K562 (cell line): ENCODE measurements around the gene GRM5. TPM values are rescaled to one million over a fixed set of nuclear protein-coding genes. Genes with fewer than 3 reads are reported as not detected.

Experiments used
- ATAC-seq: fragments of 200-7000 bp; cut with Tn5 transposase; 3 replicates; pipeline ENCODE4 v1.9.1; 2020; ENCODE audit warnings: moderate library complexity
- BruUV-seq: library from RNA; stranded (reverse); fragments of 400-500 nt; replicated peaks from 2 replicates; lab custom pipeline; 2021; lab: Mats Ljungman, UMichigan
- CTCF ChIA-PET: fragments of 300-600 bp; formaldehyde crosslinking; extraction: SDS; loops from one replicate; lab custom pipeline; 2021; ENCODE audit warnings: low intra/inter-chr PET ratio; lab: Yijun Ruan, JAX
- POLR2A ChIA-PET: fragments of 300-600, 350-650 bp; sonication (Branson Sonifier 250); formaldehyde crosslinking; extraction: SDS; loops from one replicate; lab custom pipeline; 2021; ENCODE audit warnings: antibody characterized with exemption, inconsistent platforms; lab: Yijun Ruan, JAX
- DNase-seq, 4 experiments: peaks; one replicate each; pipeline versions ENCODE4 v3.0.0 to v3.0.0-alpha.2; 2011 to 2018; ENCODE audit warnings: low spot score in 3 of 4, mixed read lengths in 3 of 4; ENCODE audit errors: extremely low read depth in 1 of 4
- FAIRE-seq: peaks from 2 replicates; lab custom pipeline; 2011; peaks lifted over from hg19 to GRCh38; lab: Jason Lieb, UNC
- H2AFZ ChIP-seq: 2 replicates; pipeline ENCODE4 v1.6.0; 2011; ENCODE audit warnings: low read depth, low read length, control low read depth, inconsistent platforms
- H3K27ac ChIP-seq: fragments of 200-600 bp; 3 replicates; pipeline ENCODE4 v1.8.0; 2011; ENCODE audit warnings: low read depth, mild to moderate bottlenecking, control low read depth, inconsistent platforms, low read length, moderate library complexity, mixed read lengths; ENCODE audit errors: extremely low read depth
- H3K27me3 ChIP-seq, 2 experiments: fragments of 300-600 bp in 1 of 2; 2 replicates in 1 of 2; 3 replicates in 1 of 2; pipeline versions ENCODE4 v1.6.0 to v1.8.0; 2011; ENCODE audit warnings: inconsistent platforms in 2 of 2, low read length in 2 of 2, mild to moderate bottlenecking in 1 of 2, mixed read lengths in 1 of 2, moderate library complexity in 1 of 2; ENCODE audit not compliant: control insufficient read depth in 2 of 2, insufficient read depth in 2 of 2
- H3K36me3 ChIP-seq: fragments of 300-600 bp; 3 replicates; pipeline ENCODE4 v1.8.0; 2011; ENCODE audit warnings: mild to moderate bottlenecking, low read length, inconsistent platforms; ENCODE audit not compliant: control insufficient read depth, insufficient read depth
- H3K4me1 ChIP-seq, 2 experiments: fragments of 200-600 bp in 1 of 2; replicated peaks in 1 of 2; 2 replicates in 1 of 2; 3 replicates in 1 of 2; pipeline versions ENCODE4 v1.5.1 to v1.8.0; 2011; ENCODE audit warnings: inconsistent platforms in 2 of 2, low read length in 2 of 2, mild to moderate bottlenecking in 1 of 2, mixed read lengths in 1 of 2, moderate library complexity in 1 of 2; ENCODE audit not compliant: control insufficient read depth in 2 of 2, insufficient read depth in 2 of 2
- H3K4me2 ChIP-seq: 2 replicates; pipeline ENCODE4 v1.6.1; 2011; ENCODE audit warnings: low read length, control low read depth, inconsistent platforms, mixed read lengths; ENCODE audit not compliant: insufficient read depth
- H3K4me3 ChIP-seq: fragments of 200-600 bp; sonication (generic), shearing (Covaris generic); 2 replicates; pipeline ENCODE4 v1.5.1; 2016; ENCODE audit warnings: control low read depth, inconsistent platforms
- H3K79me2 ChIP-seq: fragments of 200-600 bp; 3 replicates; pipeline ENCODE4 v1.8.0; 2011; ENCODE audit warnings: low read length, inconsistent platforms; ENCODE audit not compliant: control insufficient read depth, insufficient read depth
- H3K9ac ChIP-seq, 2 experiments: 2 replicates each; pipeline versions ENCODE4 v1.6.0 to v1.6.1; 2011; ENCODE audit warnings: low read depth in 2 of 2, low read length in 2 of 2, control low read depth in 1 of 2, inconsistent platforms in 1 of 2, mild to moderate bottlenecking in 1 of 2, mixed read lengths in 1 of 2; ENCODE audit not compliant: insufficient read depth in 1 of 2
- H3K9me1 ChIP-seq: one replicate; pipeline ENCODE4 v1.6.0; 2011; ENCODE audit warnings: inconsistent platforms, mild to moderate bottlenecking, low read length, moderate library complexity; ENCODE audit not compliant: control insufficient read depth, insufficient read depth
- H3K9me3 ChIP-seq: replicated peaks from 2 replicates; pipeline ENCODE4 v1.5.1; 2011; ENCODE audit warnings: low read depth, low read length, inconsistent platforms; ENCODE audit not compliant: control insufficient read depth, insufficient read depth
- H4K20me1 ChIP-seq: replicated peaks from 2 replicates; pipeline ENCODE4 v1.6.1; 2011; ENCODE audit warnings: low read length, inconsistent platforms, mixed read lengths; ENCODE audit not compliant: control insufficient read depth, insufficient read depth
- EP300 ChIP-seq: IDR thresholded peaks from 2 replicates; pipeline ENCODE4 v1.6.1; 2012; ENCODE audit warnings: low read length, improper control_type of control experiment
- HMG20A ChIP-seq: fragments of 450-650 bp; formaldehyde crosslinking; conservative IDR thresholded peaks from 2 replicates; pipeline ENCODE4 v1.4.0; 2020; ENCODE audit warnings: mild to moderate bottlenecking, mixed read lengths
- SP2 ChIP-seq: IDR thresholded peaks from 2 replicates; pipeline ENCODE4 v1.6.1; 2011; ENCODE audit warnings: mild to moderate bottlenecking, low read depth, low read length, moderate library complexity; ENCODE audit not compliant: poor library complexity, severe bottlenecking; ENCODE audit errors: extremely low read depth
- ZNF316 ChIP-seq: fragments of 450-650 bp; IDR thresholded peaks from 2 replicates; pipeline ENCODE4 v1.6.1; 2016
- WGBS: fragments of 100-300 bp; shearing (Covaris generic); methylation state at CpG from one replicate; pipeline ENCODE4 v1.1.6; 2016; ENCODE audit warnings: low coverage, mixed read lengths; ENCODE audit not compliant: insufficient coverage; ENCODE audit errors: missing lambda C conversion rate; 5-methylcytosine and 5-hydroxymethylcytosine counted together
- in situ Hi-C: fragments of 300-500 bp; cut with MboI; formaldehyde crosslinking; loops from 4 replicates; pipeline ENCODE4 v1.15.0; 2018; ENCODE audit warnings: inconsistent platforms, mixed read lengths
- intact Hi-C: fragments of 100-400 bp; cut with micrococcal nuclease; formaldehyde crosslinking; loops from 2 replicates; pipeline ENCODE4 v1.14.2; 2022
- polyA plus RNA-seq, 8 experiments: library from polyadenylated mRNA; depleted of rRNA in 4 of 8; stranded (reverse) in 5 of 8; unstranded in 3 of 8; fragments of >200 nt; fragmentation: Nextera tagmentation in 2 of 8; fragmentation: Illumina TruSeq in 1 of 8; extraction: Ambion mirVana in 2 of 8; extraction: Trizol in 1 of 8; gene quantifications; 2 replicates each; pipeline versions ENCODE4 v1.2.1 to v1.2.3, GENCODE V29; 2011 to 2014; ENCODE audit warnings: inconsistent platforms in 1 of 8, missing spikeins in 1 of 8
- total RNA-seq, 7 experiments: library from RNA; depleted of rRNA in 6 of 7; stranded (reverse); fragments of >200 nt in 6 of 7; fragmentation: Illumina TruSeq in 2 of 7; extraction: Trizol in 2 of 7; gene quantifications; 2 replicates each; pipeline versions ENCODE4 v1.2.1 to v1.2.3, GENCODE V29; 2011 to 2021; ENCODE audit warnings: low replicate concordance in 1 of 7
- TF ChIP-seq, protein P1 (sequence below), 2 experiments: IDR thresholded peaks; 2 replicates each; pipeline ENCODE4 v1.6.1; 2011; ENCODE audit warnings: borderline replicate concordance in 1 of 2, control low read depth in 1 of 2, low read depth in 1 of 2, low read length in 1 of 2, mild to moderate bottlenecking in 1 of 2, mixed read lengths in 1 of 2, moderate library complexity in 1 of 2; ENCODE audit not compliant: insufficient read depth in 1 of 2, insufficient read length in 1 of 2, poor library complexity in 1 of 2, severe bottlenecking in 1 of 2; ENCODE audit errors: extremely low read depth in 1 of 2

GRM5 gene
- total and polyA plus RNA-seq, 9 of the 15 experiments (the other 6 are each of a cell fraction or from before 2014, with no cell fraction given): not detected

DNA sequence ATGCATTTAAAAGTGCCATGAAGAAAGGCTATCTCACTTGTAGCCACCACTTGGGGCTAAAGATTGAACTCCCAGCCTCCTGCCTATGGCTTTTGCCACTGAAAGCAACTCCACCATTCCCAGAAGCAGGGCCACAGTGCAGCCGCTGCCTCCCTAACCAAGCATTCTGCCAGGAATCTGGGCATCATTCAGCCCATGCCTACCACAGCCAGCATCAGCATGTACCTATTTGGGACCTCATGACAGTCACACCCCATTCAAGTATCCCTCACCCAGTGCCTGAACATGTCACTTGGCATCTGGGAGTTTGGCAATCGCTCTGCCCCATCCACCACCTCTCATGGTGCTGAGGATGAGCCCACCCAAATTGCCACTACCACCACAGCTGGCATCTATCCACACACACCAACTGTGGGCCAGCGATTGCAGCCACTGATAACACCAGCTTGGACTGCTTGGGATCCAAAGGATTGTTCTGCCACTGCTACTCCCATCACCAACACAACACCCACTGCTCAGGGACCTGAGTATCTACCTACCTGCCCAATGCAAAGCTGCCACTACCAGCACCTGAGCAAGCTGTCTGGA lies 234.4 kb downstream of the GRM5 start:
- WGBS: 5% methylated on average over 3 of the region's 3 CpGs
- H3K9me1 ChIP-seq: no peaks in the 10 kb centered on the region
- BruUV-seq: no TSS peak
- no peaks in the 10 kb centered on the region for H3K27me3 ChIP-seq
- no peak for DNase-seq
- no peak overlapping the region for H3K9ac ChIP-seq
- TF ChIP-seq HMG20A (CRISPR knock-in tag): no peak
- TF ChIP-seq, all 486 proteins: peak for 0
- intact Hi-C loops: no loop called here
- in situ Hi-C loops: no loop called here
- no peak overlapping the region for H3K27ac ChIP-seq
- no peaks in the 10 kb centered on the region for H3K4me1 ChIP-seq
- FAIRE-seq: no peak
- peaks cover 4% of the 10 kb centered on the region for H3K9me3 ChIP-seq
- no peak overlapping the region for H2AFZ ChIP-seq
- ATAC-seq: no peak
- no peaks in the 10 kb centered on the region for H3K79me2 ChIP-seq
- ChIA-PET POLR2A (no interaction called here), CTCF (no interaction called here)
- H3K4me2 ChIP-seq: no peak overlapping the region
- no peaks in the 10 kb centered on the region for H3K36me3 ChIP-seq
- H3K4me3 ChIP-seq: no peak overlapping the region
- no peaks in the 10 kb centered on the region for H4K20me1 ChIP-seq

DNA sequence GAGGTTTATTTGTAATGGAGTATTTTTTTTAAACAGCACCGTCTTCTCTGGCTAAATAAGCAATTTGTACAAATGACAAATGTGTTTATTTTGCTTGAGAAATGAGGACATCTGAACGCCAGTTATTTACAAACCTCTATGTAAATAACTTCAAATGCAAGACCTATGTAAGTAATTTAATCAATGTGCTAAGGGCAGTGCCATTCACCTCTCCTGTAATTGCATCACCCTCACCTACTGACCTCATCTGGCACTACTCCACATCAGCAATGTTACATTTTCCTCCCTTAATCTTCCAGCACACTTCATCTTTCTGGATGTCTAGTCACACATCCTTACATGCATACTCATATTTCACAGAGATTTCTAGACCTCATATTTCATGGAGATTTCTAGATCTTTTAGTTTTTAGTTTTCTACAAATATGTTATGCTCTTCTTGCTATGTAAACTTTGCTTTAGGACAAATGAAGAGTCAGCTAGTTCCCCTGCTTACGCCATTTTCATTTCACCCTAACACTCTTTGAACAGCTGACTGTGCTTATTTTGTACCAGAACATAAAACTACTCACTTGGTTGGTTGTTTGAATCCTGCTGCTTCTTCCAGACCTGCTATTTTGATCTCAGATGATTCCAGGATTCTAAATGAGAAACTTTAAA lies 238.6 kb downstream of the GRM5 start:
- in situ Hi-C loops: no loop called here

More for the DNA sequence above, 238.6 kb downstream of the GRM5 start:
- DNase-seq (no peak), ATAC-seq (no peak), FAIRE-seq (no peak)
- CTCF ChIA-PET: no interaction called here
- Histone ChIP-seq H4K20me1 (no peaks in the 10 kb centered on the region), H3K9ac (no peak overlapping the region), H3K79me2 (no peaks in the 10 kb centered on the region), H3K4me1 (no peaks in the 10 kb centered on the region), H2AFZ (no peak overlapping the region), H3K9me1 (no peaks in the 10 kb centered on the region), H3K4me2 (no peak overlapping the region), H3K4me3 (no peak overlapping the region), H3K9me3 (peaks cover 4% of the 10 kb centered on the region), H3K27ac (no peak overlapping the region), H3K36me3 (no peaks in the 10 kb centered on the region), H3K27me3 (no peaks in the 10 kb centered on the region)
- intact Hi-C loops: no loop called here
- BruUV-seq: no TSS peak
- POLR2A ChIA-PET: no interaction called here
- TF ChIP-seq, protein P1, sequence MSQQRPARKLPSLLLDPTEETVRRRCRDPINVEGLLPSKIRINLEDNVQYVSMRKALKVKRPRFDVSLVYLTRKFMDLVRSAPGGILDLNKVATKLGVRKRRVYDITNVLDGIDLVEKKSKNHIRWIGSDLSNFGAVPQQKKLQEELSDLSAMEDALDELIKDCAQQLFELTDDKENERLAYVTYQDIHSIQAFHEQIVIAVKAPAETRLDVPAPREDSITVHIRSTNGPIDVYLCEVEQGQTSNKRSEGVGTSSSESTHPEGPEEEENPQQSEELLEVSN (IDR thresholded peaks at IDR 0.05; ENCODE audit: borderline replicate concordance in 1 of 2, extremely low read depth in 1 of 2, insufficient read depth in 1 of 2, insufficient read length in 1 of 2, low read depth in 1 of 2, low read length in 1 of 2, poor library complexity in 1 of 2, severe bottlenecking in 1 of 2): no peak
- no peak for TF ChIP-seq EP300
- 0 out of 2 replicates have a peak, but pooled peaks have one; percentile 11 for TF ChIP-seq ZNF316
- no peak for TF ChIP-seq SP2
- WGBS: 0% methylated on average over 3 of the region's 3 CpGs
